ENCODE measurements around the gene GREB1. TPM values are rescaled to one million over a fixed set of nuclear protein-coding genes. Genes with fewer than 3 reads are reported as not detected.

Gene GREB1
- total RNA-seq, 1 donor from 2014 or later: 0.42 TPM

- TF ChIP-seq, protein P1, sequence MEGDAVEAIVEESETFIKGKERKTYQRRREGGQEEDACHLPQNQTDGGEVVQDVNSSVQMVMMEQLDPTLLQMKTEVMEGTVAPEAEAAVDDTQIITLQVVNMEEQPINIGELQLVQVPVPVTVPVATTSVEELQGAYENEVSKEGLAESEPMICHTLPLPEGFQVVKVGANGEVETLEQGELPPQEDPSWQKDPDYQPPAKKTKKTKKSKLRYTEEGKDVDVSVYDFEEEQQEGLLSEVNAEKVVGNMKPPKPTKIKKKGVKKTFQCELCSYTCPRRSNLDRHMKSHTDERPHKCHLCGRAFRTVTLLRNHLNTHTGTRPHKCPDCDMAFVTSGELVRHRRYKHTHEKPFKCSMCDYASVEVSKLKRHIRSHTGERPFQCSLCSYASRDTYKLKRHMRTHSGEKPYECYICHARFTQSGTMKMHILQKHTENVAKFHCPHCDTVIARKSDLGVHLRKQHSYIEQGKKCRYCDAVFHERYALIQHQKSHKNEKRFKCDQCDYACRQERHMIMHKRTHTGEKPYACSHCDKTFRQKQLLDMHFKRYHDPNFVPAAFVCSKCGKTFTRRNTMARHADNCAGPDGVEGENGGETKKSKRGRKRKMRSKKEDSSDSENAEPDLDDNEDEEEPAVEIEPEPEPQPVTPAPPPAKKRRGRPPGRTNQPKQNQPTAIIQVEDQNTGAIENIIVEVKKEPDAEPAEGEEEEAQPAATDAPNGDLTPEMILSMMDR (IDR thresholded peaks at IDR 0.05): no peak
- Mint-ChIP-seq H3K9me3 (no peaks in the 10 kb centered on the region), H3K4me1 (no peaks in the 10 kb centered on the region), H3K27ac (no peak overlapping the region), H3K4me3 (no peak overlapping the region), H3K27me3 (peaks cover 8% of the 10 kb centered on the region), H3K36me3 (ENCODE audit: low read depth) (no peaks in the 10 kb centered on the region)
- ChIA-PET CTCF (interaction anchor here (1.1 to 3.8 kb wide), 11 partner anchors 28 to 752 kb away, joined by 3 to 32 read pairs (median 4); a partner anchor contains a TSS), POLR2A (no interaction called here)
- ATAC-seq (ENCODE audit: low read depth) (peak; percentile 89), DNase-seq (no peak)
- intact Hi-C loops (cut with micrococcal nuclease): loop anchor here (1.0 to 10.0 kb wide), 3 partner anchors 106 to 1139 kb away; partner anchors contain the start of gene ODC1
Measured at GRCh38 chr2:11583840-11584524, 50.1 kb downstream of the GREB1 start.

- H3K36me3 Mint-ChIP-seq (ENCODE audit: low read depth): no peaks in the 10 kb centered on the region
- CTCF ChIA-PET: interaction anchor here (1.1 to 3.8 kb wide), 6 partner anchors 107 to 752 kb away, joined by 3 to 32 read pairs (median 6); a partner anchor contains a TSS
- H3K4me1 Mint-ChIP-seq: no peaks in the 10 kb centered on the region
- TF ChIP-seq, protein P1 (IDR thresholded peaks at IDR 0.05): no peak
- ATAC-seq (ENCODE audit: low read depth) (no peak), DNase-seq (no peak)
- no peak overlapping the region for H3K4me3 Mint-ChIP-seq
- H3K27me3 Mint-ChIP-seq: peaks cover 8% of the 10 kb centered on the region
- H3K9me3 Mint-ChIP-seq: no peaks in the 10 kb centered on the region
- intact Hi-C loops (cut with micrococcal nuclease): loop anchor here (1.0 to 10.0 kb wide), 4 partner anchors 106 to 1423 kb away; partner anchors contain the start of gene ODC1
- H3K27ac Mint-ChIP-seq: no peak overlapping the region
- POLR2A ChIA-PET: no interaction called here
Measured at GRCh38 chr2:11584525-11585056, 50.7 kb downstream of the GREB1 start.

- ATAC-seq (ENCODE audit: low read depth): no peak
- Mint-ChIP-seq H3K36me3 (ENCODE audit: low read depth) (no peaks in the 10 kb centered on the region), H3K9me3 (no peaks in the 10 kb centered on the region), H3K4me1 (no peaks in the 10 kb centered on the region), H3K4me3 (no peak overlapping the region), H3K27ac (no peak overlapping the region), H3K27me3 (peaks cover 8% of the 10 kb centered on the region)
- ChIA-PET POLR2A (no interaction called here), CTCF (interaction anchor here (1.3 to 3.8 kb wide), 4 partner anchors 107 to 753 kb away, joined by 5 to 32 read pairs (median 8); a partner anchor contains a TSS)
- TF ChIP-seq, protein P1 (IDR thresholded peaks at IDR 0.05): no peak
- intact Hi-C loops (cut with micrococcal nuclease): loop anchor here (5.0 to 10.0 kb wide), 2 partner anchors 1140 to 1422 kb away; partner anchors contain the start of gene ODC1
- no peak for DNase-seq
Measured at GRCh38 chr2:11585071-11585470, 51.2 kb downstream of the GREB1 start.

DNA sequence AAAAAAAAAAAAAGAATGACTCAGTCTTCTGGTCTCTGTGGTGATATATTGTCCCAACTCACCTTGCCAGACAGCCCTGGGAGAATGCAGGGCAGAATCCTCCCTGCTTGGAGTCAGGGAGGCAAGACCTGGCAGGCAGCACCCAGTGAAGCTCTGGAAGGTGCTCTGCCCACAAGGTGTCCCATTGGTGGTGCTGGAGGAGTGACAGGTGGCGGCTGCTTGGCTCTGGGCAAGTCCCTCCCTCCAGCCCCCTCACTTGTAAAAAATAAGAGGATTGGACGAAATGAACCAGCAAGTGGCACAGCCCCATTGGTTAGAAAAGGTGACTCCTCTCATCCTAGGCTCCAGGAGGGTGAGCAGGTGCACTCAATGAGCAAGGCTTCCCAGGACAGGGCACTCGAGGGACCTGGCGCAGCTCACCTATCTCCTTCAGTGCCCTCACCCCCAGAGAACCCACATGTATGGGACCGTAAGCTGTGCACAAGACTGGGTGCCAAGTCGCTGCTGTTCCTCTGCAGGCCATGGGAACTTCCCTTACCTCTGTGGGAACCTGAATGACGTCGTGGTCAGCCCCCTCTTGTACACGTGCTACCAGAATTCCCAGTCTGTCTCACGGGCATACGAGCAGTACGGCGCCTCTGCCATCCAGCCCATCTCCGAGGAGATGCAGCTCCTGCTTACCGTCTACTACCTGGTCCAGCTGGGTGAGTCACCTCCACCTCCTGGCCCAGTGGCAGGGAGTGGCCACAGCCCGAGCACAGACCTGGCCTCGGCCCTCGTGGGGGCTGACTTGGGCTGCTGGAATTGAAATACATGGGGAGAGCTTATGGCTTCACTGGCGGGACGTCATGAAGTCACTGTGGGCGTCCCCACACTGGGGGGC lies 54.6 kb downstream of the GREB1 start:
- Mint-ChIP-seq H3K27me3 (peaks cover 5% of the 10 kb centered on the region), H3K4me1 (no peaks in the 10 kb centered on the region), H3K4me3 (no peak overlapping the region), H3K36me3 (ENCODE audit: low read depth) (no peaks in the 10 kb centered on the region), H3K27ac (no peak overlapping the region), H3K9me3 (no peaks in the 10 kb centered on the region)
- DNase-seq: no peak
- TF ChIP-seq, protein P1 (IDR thresholded peaks at IDR 0.05): no peak
- intact Hi-C loops (cut with micrococcal nuclease): loop anchor here (1.0 to 10.0 kb wide), 3 partner anchors 191 to 1419 kb away; partner anchors contain the start of gene ODC1
- no peak for ATAC-seq (ENCODE audit: low read depth)
- ChIA-PET POLR2A (no interaction called here), CTCF (interaction anchor here (0.6 to 1.1 kb wide), 3 partner anchors 10 to 750 kb away, joined by 3 read pairs; a partner anchor contains a TSS)
